ENCODE data around the gene CSTPP1. TPM values are rescaled to one million over a fixed set of nuclear protein-coding genes. Genes with fewer than 3 reads are reported as not detected.

The CSTPP1 gene
- total RNA-seq, 1 donor from 2014 or later = 32.7 TPM

GRCh38 chr11:47051217-47051616 lies 114.7 kb downstream of the CSTPP1 start:
- H3F3A ChIP-seq (ENCODE audit: low read depth) = no peaks in the 10 kb centered on the region
- H3K9me3 ChIP-seq (ENCODE audit: low read depth) = no peaks in the 10 kb centered on the region
- no peaks in the 10 kb centered on the region for H3K79me2 ChIP-seq (ENCODE audit: low read depth)
- no peak overlapping the region for H3K4me3 Mint-ChIP-seq
- no peaks in the 10 kb centered on the region for H3K36me3 ChIP-seq
- H3K9ac ChIP-seq = no peak overlapping the region
- H3K9me3 Mint-ChIP-seq = no peaks in the 10 kb centered on the region
- TF ChIP-seq CTCF (IDR thresholded peaks at IDR 0.05) = no peak
- TF ChIP-seq EZH2phosphoT487 (IDR thresholded peaks at IDR 0.05) = no peak
- no peak for TF ChIP-seq EZH2 (IDR thresholded peaks at IDR 0.05)
- no peak overlapping the region for H3K27ac ChIP-seq
- no peaks in the 10 kb centered on the region for H3K27me3 Mint-ChIP-seq (ENCODE audit: insufficient read depth, low read depth)
- no peaks in the 10 kb centered on the region for H3K27me3 ChIP-seq
- H4K20me1 ChIP-seq (ENCODE audit: low read depth) = no peaks in the 10 kb centered on the region
- H2AFZ ChIP-seq (replicated peaks) = no peak overlapping the region
- H3K4me1 ChIP-seq = no peaks in the 10 kb centered on the region
- H3K4me1 Mint-ChIP-seq = peaks cover 7% of the 10 kb centered on the region
- H3K27ac Mint-ChIP-seq = no peak overlapping the region
- H3K4me3 ChIP-seq = no peak overlapping the region
- no peak for DNase-seq (ENCODE audit: low spot score)
- H3K36me3 Mint-ChIP-seq = peaks cover 16% of the 10 kb centered on the region
- H3K4me2 ChIP-seq = no peak overlapping the region

- no peak overlapping the region for H3K9ac ChIP-seq
- no peaks in the 10 kb centered on the region for H3K27me3 Mint-ChIP-seq (ENCODE audit: insufficient read depth, low read depth)
- no peak overlapping the region for H3K27ac ChIP-seq
- no peaks in the 10 kb centered on the region for H3K9me3 Mint-ChIP-seq
- no peak overlapping the region for H2AFZ ChIP-seq (replicated peaks)
- no peak overlapping the region for H3K4me2 ChIP-seq
- H3F3A ChIP-seq (ENCODE audit: low read depth) = no peaks in the 10 kb centered on the region
- peaks cover 16% of the 10 kb centered on the region for H3K36me3 Mint-ChIP-seq
- no peak overlapping the region for H3K27ac Mint-ChIP-seq
- peaks cover 13% of the 10 kb centered on the region for H3K4me1 Mint-ChIP-seq
- no peak for TF ChIP-seq EZH2phosphoT487 (IDR thresholded peaks at IDR 0.05)
- TF ChIP-seq CTCF (IDR thresholded peaks at IDR 0.05) = no peak
- no peak for TF ChIP-seq EZH2 (IDR thresholded peaks at IDR 0.05)
- no peak overlapping the region for H3K4me3 ChIP-seq
- H3K4me3 Mint-ChIP-seq = no peak overlapping the region
- H3K4me1 ChIP-seq = peaks cover 2% of the 10 kb centered on the region
- H4K20me1 ChIP-seq (ENCODE audit: low read depth) = no peaks in the 10 kb centered on the region
- H3K27me3 ChIP-seq = no peaks in the 10 kb centered on the region
- H3K36me3 ChIP-seq = no peaks in the 10 kb centered on the region
- no peak for DNase-seq (ENCODE audit: low spot score)
- no peaks in the 10 kb centered on the region for H3K9me3 ChIP-seq (ENCODE audit: low read depth)
- H3K79me2 ChIP-seq (ENCODE audit: low read depth) = no peaks in the 10 kb centered on the region
Measured at GRCh38 chr11:47052165-47052564, 115.6 kb downstream of the CSTPP1 start.

- Histone ChIP-seq H3K4me3 (no peak overlapping the region), H3F3A (ENCODE audit: low read depth) (no peaks in the 10 kb centered on the region), H3K27me3 (no peaks in the 10 kb centered on the region), H4K20me1 (ENCODE audit: low read depth) (no peaks in the 10 kb centered on the region), H3K27ac (no peak overlapping the region), H3K4me1 (peaks cover 6% of the 10 kb centered on the region), H2AFZ (replicated peaks) (no peak overlapping the region), H3K79me2 (ENCODE audit: low read depth) (no peaks in the 10 kb centered on the region), H3K9ac (no peak overlapping the region), H3K9me3 (ENCODE audit: low read depth) (no peaks in the 10 kb centered on the region), H3K36me3 (no peaks in the 10 kb centered on the region), H3K4me2 (no peak overlapping the region)
- Mint-ChIP-seq H3K36me3 (peaks cover 18% of the 10 kb centered on the region), H3K27ac (no peak overlapping the region), H3K27me3 (ENCODE audit: insufficient read depth, low read depth) (no peaks in the 10 kb centered on the region), H3K4me3 (no peak overlapping the region), H3K9me3 (peaks cover 3% of the 10 kb centered on the region), H3K4me1 (peaks cover 16% of the 10 kb centered on the region)
- no peak for DNase-seq (ENCODE audit: low spot score)
- TF ChIP-seq CTCF (IDR thresholded peaks at IDR 0.05) (no peak), EZH2phosphoT487 (IDR thresholded peaks at IDR 0.05) (no peak), EZH2 (IDR thresholded peaks at IDR 0.05) (no peak)
Measured at GRCh38 chr11:47052576-47052975, 116.0 kb downstream of the CSTPP1 start.
